MM.1S (cell line): ENCODE measurements around the gene GPRIN2.
"Not testable (repeated sequence)": the region's sequence is repeated elsewhere in the genome, so short reads cannot be mapped to it uniquely, and the experiment has no call there.

Experiments used
- DNase-seq: peaks from one replicate; pipeline ENCODE4 v3.0.0-alpha.2; 2015
- H2AFZ ChIP-seq: fragments of 300-600 bp; sonication (generic); 2 replicates; pipeline ENCODE4 v1.6.0; 2016; ENCODE audit warnings: antibody characterized with exemption, low read length
- H3F3A ChIP-seq: fragments of 300-600 bp; sonication (generic); 2 replicates; pipeline ENCODE4 v1.6.1; 2016; ENCODE audit warnings: mild to moderate bottlenecking, antibody characterized with exemption, low read length, moderate library complexity, mixed read lengths; ENCODE audit not compliant: insufficient read depth
- H3K27ac ChIP-seq: fragments of 300-600 bp; sonication (generic); 2 replicates; pipeline ENCODE4 v1.5.1; 2016; ENCODE audit warnings: mild to moderate bottlenecking, low read length
- H3K27me3 ChIP-seq: fragments of 300-600 bp; sonication (generic); replicated peaks from 2 replicates; pipeline ENCODE4 v1.6.0; 2016; ENCODE audit warnings: low read length; ENCODE audit not compliant: insufficient read depth
- H3K36me3 ChIP-seq: fragments of 300-600 bp; sonication (generic); replicated peaks from 2 replicates; pipeline ENCODE4 v1.6.1; 2016; ENCODE audit warnings: mild to moderate bottlenecking, low read length, mixed read lengths; ENCODE audit not compliant: insufficient read depth
- H3K4me1 ChIP-seq: fragments of 300-600 bp; sonication (generic); 2 replicates; pipeline ENCODE4 v1.6.1; 2016; ENCODE audit warnings: low read length, mixed read lengths
- H3K4me2 ChIP-seq: fragments of 300-600 bp; sonication (generic); 2 replicates; pipeline ENCODE4 v1.6.0; 2016; ENCODE audit warnings: low read depth, low read length
- H3K4me3 ChIP-seq: fragments of 300-600 bp; sonication (generic); 2 replicates; pipeline ENCODE4 v1.5.1; 2016; ENCODE audit warnings: low read length, mixed read lengths
- H3K79me2 ChIP-seq: fragments of 300-600 bp; sonication (generic); 2 replicates; pipeline ENCODE4 v1.6.1; 2016; ENCODE audit warnings: mixed run types, low read length, mixed read lengths
- H3K9ac ChIP-seq: fragments of 300-600 bp; sonication (generic); 2 replicates; pipeline ENCODE4 v1.6.1; 2016; ENCODE audit warnings: low read length, mixed read lengths
- H3K9me2 ChIP-seq: fragments of 300-600 bp; sonication (generic); replicated peaks from 2 replicates; pipeline ENCODE4 v1.6.1; 2016; ENCODE audit warnings: mild to moderate bottlenecking, low read length, mixed read lengths; ENCODE audit not compliant: insufficient read depth
- H3K9me3 ChIP-seq: fragments of 300-600 bp; sonication (generic); replicated peaks from 2 replicates; pipeline ENCODE4 v1.6.1; 2016; ENCODE audit warnings: mild to moderate bottlenecking, low read length, mixed read lengths; ENCODE audit not compliant: insufficient read depth
- H4K20me1 ChIP-seq: fragments of 300-600 bp; sonication (generic); 2 replicates; pipeline ENCODE4 v1.6.1; 2016; ENCODE audit warnings: mild to moderate bottlenecking, low read length, moderate library complexity, mixed read lengths; ENCODE audit not compliant: insufficient read depth
- EZH2 ChIP-seq: fragments of 300-600 bp; sonication (generic); optimal IDR thresholded peaks from 2 replicates; pipeline ENCODE3; 2017; ENCODE audit warnings: low read depth, mild to moderate bottlenecking, antibody characterized with exemption, low read length, mixed read lengths
- EZH2phosphoT487 ChIP-seq: fragments of 300-600 bp; sonication (generic); IDR thresholded peaks from 2 replicates; pipeline ENCODE4 v1.6.1; 2018; ENCODE audit warnings: antibody characterized with exemption, low read length
- TF ChIP-seq, protein P1 (sequence below): fragments of 300-600 bp; sonication (generic); IDR thresholded peaks from 2 replicates; pipeline ENCODE4 v1.5.1; 2016; ENCODE audit warnings: antibody characterized with exemption, low read length, mixed read lengths

Gene GPRIN2

DNA sequence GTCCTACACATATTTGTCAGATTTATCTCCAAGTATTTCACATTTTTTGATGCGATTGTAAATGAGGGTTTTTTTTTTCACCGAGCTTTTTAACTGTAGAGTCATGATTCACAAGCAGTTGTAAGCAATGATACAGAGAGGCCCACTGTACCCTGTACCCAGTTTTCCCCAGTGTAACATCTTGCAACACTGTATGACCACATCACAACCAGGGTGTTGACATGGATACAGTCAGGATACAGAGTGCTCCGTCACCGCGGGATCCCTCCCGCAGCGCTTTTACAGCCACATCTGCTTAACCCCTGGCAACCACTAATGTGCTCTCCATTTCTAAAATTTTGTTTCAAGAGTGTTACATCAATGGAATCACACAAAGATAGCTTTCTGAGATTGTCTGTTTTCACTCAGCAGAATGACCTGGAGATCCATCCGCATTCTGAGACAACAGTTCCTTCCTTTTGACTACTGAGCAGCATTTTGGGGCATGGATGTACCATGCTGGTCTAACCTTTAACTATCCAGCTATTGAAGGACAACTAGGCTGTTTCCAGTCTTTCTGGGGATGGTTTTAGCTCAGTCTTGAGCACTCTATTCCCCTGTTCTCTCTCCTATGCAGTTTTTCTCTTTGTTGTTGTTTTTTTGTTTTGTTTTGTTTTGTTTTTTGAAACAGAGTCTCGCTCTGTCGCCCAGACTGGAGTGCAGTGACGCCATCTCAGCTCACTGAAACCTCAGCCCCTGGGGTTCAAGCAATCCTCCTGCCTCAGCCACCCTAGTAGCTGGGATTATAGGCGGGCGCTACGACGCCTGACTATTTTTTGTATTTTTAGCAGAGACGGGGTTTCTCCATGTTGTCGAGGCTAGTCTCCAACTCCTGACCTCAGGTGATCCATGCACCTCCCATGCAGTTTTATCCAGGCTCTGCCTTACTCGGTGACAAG is 25.9 kb downstream of the GPRIN2 start:
- Histone ChIP-seq H3K27me3 (no peaks in the 10 kb centered on the region), H3K4me3 (no peak overlapping the region), H3K27ac (no peak overlapping the region), H3K36me3 (no peaks in the 10 kb centered on the region), H3K9ac (no peak overlapping the region), H4K20me1 (no peaks in the 10 kb centered on the region), H3K9me3 (no peaks in the 10 kb centered on the region), H3K9me2 (no peaks in the 10 kb centered on the region), H3K79me2 (no peaks in the 10 kb centered on the region), H3F3A (no peaks in the 10 kb centered on the region), H3K4me2 (no peak overlapping the region), H2AFZ (no peak overlapping the region), H3K4me1 (no peaks in the 10 kb centered on the region)
- TF ChIP-seq EZH2phosphoT487, result no peak
- TF ChIP-seq, protein P1, sequence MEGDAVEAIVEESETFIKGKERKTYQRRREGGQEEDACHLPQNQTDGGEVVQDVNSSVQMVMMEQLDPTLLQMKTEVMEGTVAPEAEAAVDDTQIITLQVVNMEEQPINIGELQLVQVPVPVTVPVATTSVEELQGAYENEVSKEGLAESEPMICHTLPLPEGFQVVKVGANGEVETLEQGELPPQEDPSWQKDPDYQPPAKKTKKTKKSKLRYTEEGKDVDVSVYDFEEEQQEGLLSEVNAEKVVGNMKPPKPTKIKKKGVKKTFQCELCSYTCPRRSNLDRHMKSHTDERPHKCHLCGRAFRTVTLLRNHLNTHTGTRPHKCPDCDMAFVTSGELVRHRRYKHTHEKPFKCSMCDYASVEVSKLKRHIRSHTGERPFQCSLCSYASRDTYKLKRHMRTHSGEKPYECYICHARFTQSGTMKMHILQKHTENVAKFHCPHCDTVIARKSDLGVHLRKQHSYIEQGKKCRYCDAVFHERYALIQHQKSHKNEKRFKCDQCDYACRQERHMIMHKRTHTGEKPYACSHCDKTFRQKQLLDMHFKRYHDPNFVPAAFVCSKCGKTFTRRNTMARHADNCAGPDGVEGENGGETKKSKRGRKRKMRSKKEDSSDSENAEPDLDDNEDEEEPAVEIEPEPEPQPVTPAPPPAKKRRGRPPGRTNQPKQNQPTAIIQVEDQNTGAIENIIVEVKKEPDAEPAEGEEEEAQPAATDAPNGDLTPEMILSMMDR, result no peak
- TF ChIP-seq EZH2, result no peak
- no peak for DNase-seq

DNA sequence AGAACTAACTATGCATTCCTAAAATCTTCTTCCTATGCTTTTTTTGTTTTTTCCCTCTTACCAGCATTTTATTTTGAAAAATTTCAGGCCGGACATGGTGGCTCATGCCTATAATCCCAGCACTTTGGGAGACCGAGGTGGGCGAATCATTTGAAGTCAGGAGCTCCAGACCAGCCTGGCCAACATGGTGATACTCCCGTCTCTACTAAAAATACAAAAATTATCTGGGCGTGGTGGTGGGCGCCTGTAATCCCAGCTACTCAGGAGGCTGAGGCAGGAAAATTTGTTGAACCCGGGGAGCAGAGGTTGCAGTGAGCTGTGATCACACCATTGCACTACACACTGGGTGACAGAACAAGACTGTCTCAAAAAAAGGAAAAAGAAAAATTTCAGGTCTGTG is 26.7 kb downstream of the GPRIN2 start:
- not testable (repeated sequence) for H4K20me1 ChIP-seq, H3K4me3 ChIP-seq, DNase-seq, H3K36me3 ChIP-seq, H3K79me2 ChIP-seq, H3K9me2 ChIP-seq, H2AFZ ChIP-seq, H3K9ac ChIP-seq, H3K4me1 ChIP-seq, H3K9me3 ChIP-seq, H3F3A ChIP-seq, H3K4me2 ChIP-seq, H3K27me3 ChIP-seq, H3K27ac ChIP-seq

DNA sequence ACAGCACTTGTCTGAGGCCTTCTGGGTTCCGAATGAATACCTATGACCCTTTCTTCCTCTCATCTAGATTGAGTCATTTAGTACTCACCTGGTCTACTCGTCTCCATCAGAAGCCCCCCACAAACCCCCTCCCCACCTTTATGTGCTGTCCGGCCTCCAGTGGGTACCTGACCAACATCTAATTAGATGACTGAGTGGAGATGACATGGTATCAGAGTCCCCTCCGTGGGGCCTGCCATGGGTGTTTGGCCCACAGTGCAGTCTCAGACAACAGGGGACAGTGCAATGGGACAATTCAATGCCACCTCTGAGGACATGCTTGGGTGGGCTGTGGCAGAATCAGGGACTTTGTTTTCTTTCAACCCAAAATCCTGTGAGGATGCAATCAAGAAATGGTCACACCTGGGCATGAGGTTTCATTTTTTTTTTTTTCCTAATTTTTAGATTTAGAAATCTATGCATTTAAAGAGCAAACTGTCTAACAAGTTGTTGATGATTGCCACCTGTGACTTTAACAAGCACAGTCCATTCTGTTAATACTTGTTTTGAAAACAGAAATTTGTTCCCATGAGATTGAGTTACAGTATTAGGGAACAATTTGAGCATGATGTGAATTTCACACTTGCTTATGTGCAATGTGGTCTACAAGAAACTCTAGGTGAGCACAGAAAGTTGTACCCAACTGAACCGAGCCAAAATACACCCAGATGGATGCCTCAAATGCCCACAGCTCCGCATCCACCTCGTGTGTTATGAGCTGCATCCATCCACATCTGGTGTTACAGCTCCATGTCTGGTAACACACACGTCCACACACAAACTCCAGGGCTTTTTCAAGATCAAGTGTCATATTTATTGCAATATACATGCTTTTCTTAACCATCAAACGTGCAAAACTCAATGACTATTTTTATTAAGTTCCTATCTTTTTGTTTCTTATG is 27.5 kb downstream of the GPRIN2 start:
- no peak overlapping the region for H3K27ac ChIP-seq
- H3K9me3 ChIP-seq, result no peaks in the 10 kb centered on the region
- TF ChIP-seq, protein P1, result no peak
- TF ChIP-seq EZH2phosphoT487 (no peak), EZH2 (no peak)
- H3K4me3 ChIP-seq, result no peak overlapping the region
- no peak overlapping the region for H2AFZ ChIP-seq
- no peaks in the 10 kb centered on the region for H3K27me3 ChIP-seq
- H4K20me1 ChIP-seq, result no peaks in the 10 kb centered on the region
- no peaks in the 10 kb centered on the region for H3K36me3 ChIP-seq
- no peak overlapping the region for H3K4me2 ChIP-seq
- H3F3A ChIP-seq, result no peaks in the 10 kb centered on the region
- no peaks in the 10 kb centered on the region for H3K4me1 ChIP-seq
- H3K9ac ChIP-seq, result no peak overlapping the region
- no peak for DNase-seq
- H3K9me2 ChIP-seq, result no peaks in the 10 kb centered on the region
- no peaks in the 10 kb centered on the region for H3K79me2 ChIP-seq
